AG04450 (cell line): ENCODE results near the gene EDN1. TPM values are rescaled to one million over a fixed set of nuclear protein-coding genes. Genes with fewer than 3 reads are reported as not detected.

Experiments used
- CTCF ChIA-PET: fragments of 300-600, 350-600 bp; formaldehyde crosslinking; extraction: SDS; loops from one replicate; lab custom pipeline; 2022; ENCODE audit warnings: antibody characterized with exemption, inconsistent platforms; lab: Charles Lee
- POLR2A ChIA-PET: fragments of 350-600 bp; formaldehyde crosslinking; extraction: SDS; loops from one replicate; lab custom pipeline; 2021; ENCODE audit warnings: antibody characterized with exemption, inconsistent platforms; lab: Yijun Ruan, JAX
- DNase-seq: peaks from one replicate; pipeline ENCODE4 v3.0.0-alpha.2; 2011; ENCODE audit warnings: low read depth, low spot score
- H3K27ac ChIP-seq: one replicate; pipeline ENCODE4 v1.5.1; 2012; ENCODE audit warnings: low read depth, low read length, control low read depth
- H3K27me3 ChIP-seq: one replicate; pipeline ENCODE4 v1.6.0; 2012; ENCODE audit warnings: low read length; ENCODE audit not compliant: control insufficient read depth, insufficient read depth
- H3K4me3 ChIP-seq: 2 replicates; pipeline ENCODE4 v1.5.1; 2011; ENCODE audit warnings: mild to moderate bottlenecking, low read depth, low read length, control low read depth
- H3K9me3 ChIP-seq: 2 replicates; pipeline ENCODE4 v1.5.1; 2012; ENCODE audit warnings: low read length; ENCODE audit not compliant: control insufficient read depth, insufficient read depth
- CTCF ChIP-seq: IDR thresholded peaks from 2 replicates; pipeline ENCODE4 v1.5.1; 2011; ENCODE audit warnings: low read depth, low read length, control low read depth, inconsistent platforms
- polyA plus RNA-seq: library from polyadenylated mRNA; depleted of rRNA; stranded (reverse); fragments of >200 nt; gene quantifications from 2 replicates; pipeline ENCODE4 v1.2.3, GENCODE V29; 2011
- small RNA-seq: library from RNA; depleted of rRNA; stranded (forward); fragments of <200 nt; gene quantifications from one replicate; pipeline ENCODE3, GENCODE V24; 2012; ENCODE audit warnings: low read depth; ENCODE audit not compliant: insufficient read length

Gene EDN1
- polyA plus RNA-seq, 1 experiment = 2.1 TPM

GRCh38 chr6:12344961-12345693 is 55.0 kb downstream of the EDN1 start:
- Histone ChIP-seq H3K27ac (no peak overlapping the region), H3K9me3 (no peaks in the 10 kb centered on the region), H3K27me3 (no peaks in the 10 kb centered on the region), H3K4me3 (no peak overlapping the region)
- no peak for TF ChIP-seq CTCF
- DNase-seq = no peak
- CTCF ChIA-PET = interaction anchor here (0.5 kb wide), 1 partner anchor 844 kb away, joined by 3 read pairs; no protein-coding TSS in a partner anchor
- POLR2A ChIA-PET = no interaction called here

GRCh38 chr6:12345694-12346058 is 55.5 kb downstream of the EDN1 start:
- no peak for TF ChIP-seq CTCF
- no peaks in the 10 kb centered on the region for H3K9me3 ChIP-seq
- H3K27ac ChIP-seq = no peak overlapping the region
- DNase-seq = no peak
- no peaks in the 10 kb centered on the region for H3K27me3 ChIP-seq
- no peak overlapping the region for H3K4me3 ChIP-seq
- POLR2A ChIA-PET = no interaction called here
- CTCF ChIA-PET = interaction anchor here (0.5 kb wide), 1 partner anchor 843 kb away, joined by 3 read pairs; no protein-coding TSS in a partner anchor

Small RNA genes lying within 50 kb of the gene (small RNA-seq; reads per million reads assigned to genes)
- not detected for gene SUMO2P12
